HCEC 1CT (cell line): Measurements from ENCODE around the gene C14orf132.

Source experiments
- DNase-seq: peaks from one replicate; pipeline ENCODE4 v3.0.0-alpha.2; 2017

C14orf132 gene

GRCh38 chr14:96100161-96101064, 61.3 kb downstream of the C14orf132 start:
- DNase-seq, result peak; percentile 79

GRCh38 chr14:96102081-96102856, 63.1 kb downstream of the C14orf132 start:
- no peak for DNase-seq

GRCh38 chr14:96103075-96103474, 63.9 kb downstream of the C14orf132 start:
- no peak for DNase-seq

- DNase-seq, result no peak
Observed at GRCh38 chr14:96103560-96104460, 64.6 kb downstream of the C14orf132 start.

- peak; percentile 100 for DNase-seq
Observed at GRCh38 chr14:96104469-96105057, 65.4 kb downstream of the C14orf132 start.

GRCh38 chr14:96105089-96105925, 66.1 kb downstream of the C14orf132 start:
- DNase-seq, result no peak

GRCh38 chr14:96105926-96106441, 66.8 kb downstream of the C14orf132 start:
- no peak for DNase-seq

- DNase-seq, result no peak
Observed at GRCh38 chr14:96106891-96107290, 67.7 kb downstream of the C14orf132 start.

GRCh38 chr14:96108061-96108795, 69.1 kb downstream of the C14orf132 start:
- no peak for DNase-seq

- DNase-seq, result no peak
Observed at GRCh38 chr14:96108911-96109310, 69.7 kb downstream of the C14orf132 start.

- no peak for DNase-seq
Observed at GRCh38 chr14:96109596-96110355, 70.6 kb downstream of the C14orf132 start.

- no peak for DNase-seq
Observed at GRCh38 chr14:96112032-96112431, 72.9 kb downstream of the C14orf132 start.

GRCh38 chr14:96114002-96114401, 74.8 kb downstream of the C14orf132 start:
- no peak for DNase-seq

- DNase-seq, result no peak
Observed at GRCh38 chr14:96117101-96117897, 78.1 kb downstream of the C14orf132 start.

GRCh38 chr14:96117960-96118359, 78.8 kb downstream of the C14orf132 start:
- no peak for DNase-seq

DNA sequence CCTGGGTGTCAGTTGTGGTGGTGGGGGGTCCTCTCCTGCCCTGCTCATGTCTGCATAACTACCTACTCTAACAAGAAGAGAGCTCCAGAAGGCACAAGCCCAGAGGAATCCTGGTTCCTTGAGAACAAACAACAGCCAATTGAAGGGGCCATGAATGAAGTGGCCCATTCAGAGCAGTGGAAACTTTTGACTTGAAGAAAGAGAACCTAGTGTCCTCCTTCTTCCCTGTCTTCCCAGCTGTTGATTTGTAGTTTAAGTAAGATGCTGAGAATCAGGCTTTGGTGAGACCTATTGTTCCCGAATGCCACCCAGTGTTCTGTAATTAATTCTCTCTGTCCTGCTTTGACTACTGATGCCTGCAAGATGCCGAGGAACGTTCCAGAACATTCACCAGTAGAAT, 79.2 kb downstream of the C14orf132 start:
- DNase-seq, result no peak

- DNase-seq, result peak; percentile 50
Observed at GRCh38 chr14:96119947-96120346, 80.8 kb downstream of the C14orf132 start.

DNA sequence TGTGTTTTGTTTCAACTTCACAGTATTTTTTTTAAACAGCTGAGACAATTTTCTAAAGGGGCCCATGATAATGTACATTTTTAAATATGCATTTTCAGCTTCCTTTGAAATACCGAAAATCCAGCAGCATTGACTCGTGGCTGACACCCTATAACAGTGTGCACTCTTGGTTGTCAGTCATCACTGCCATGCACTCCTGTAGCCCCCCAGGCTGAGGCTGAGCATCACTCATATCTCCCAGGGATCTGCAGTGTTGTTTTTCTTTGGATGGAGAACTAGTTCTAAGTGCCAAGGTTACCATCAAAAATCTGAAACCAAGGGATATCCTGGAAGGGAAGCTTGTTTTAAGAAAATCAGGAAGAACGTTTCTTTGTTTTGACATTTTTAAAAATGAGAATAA, 81.2 kb downstream of the C14orf132 start:
- DNase-seq, result no peak

- no peak for DNase-seq
Observed at GRCh38 chr14:96120941-96121340, 81.8 kb downstream of the C14orf132 start.
